Mesendoderm (in vitro differentiated cells): ENCODE data around the gene C10orf90.

ENCODE experiments used
- DNase-seq: peaks from one replicate; pipeline ENCODE4 v3.0.0; 2013
- H2AK5ac ChIP-seq: 2 replicates; pipeline ENCODE4 v1.6.1; 2013; ENCODE audit warnings: low read length, inconsistent platforms
- H2BK120ac ChIP-seq: 2 replicates; pipeline ENCODE4 v1.6.1; 2013; ENCODE audit warnings: low read depth, mild to moderate bottlenecking, low read length, moderate library complexity, mixed read lengths
- H2BK15ac ChIP-seq: replicated peaks from 2 replicates; pipeline ENCODE4 v1.6.1; 2013; ENCODE audit warnings: low read depth, mild to moderate bottlenecking, moderate library complexity
- H2BK5ac ChIP-seq: 2 replicates; pipeline ENCODE4 v1.6.1; 2013; ENCODE audit warnings: low read length, inconsistent platforms
- H3K18ac ChIP-seq: 2 replicates; pipeline ENCODE4 v1.6.1; 2013; ENCODE audit warnings: mild to moderate bottlenecking, low read length, mixed read lengths
- H3K23ac ChIP-seq: one replicate; pipeline ENCODE4 v1.6.1; 2013; ENCODE audit warnings: low read length
- H3K27ac ChIP-seq: 2 replicates; pipeline ENCODE4 v1.5.1; 2013; ENCODE audit warnings: low read depth, mild to moderate bottlenecking, inconsistent platforms, low read length, moderate library complexity
- H3K27me3 ChIP-seq: 2 replicates; pipeline ENCODE4 v1.6.1; 2013; ENCODE audit warnings: low read length, control low read depth, mild to moderate bottlenecking, inconsistent platforms; ENCODE audit not compliant: insufficient read depth, poor library complexity
- H3K36me3 ChIP-seq: 2 replicates; pipeline ENCODE4 v1.6.1; 2013; ENCODE audit warnings: low read length, inconsistent platforms; ENCODE audit not compliant: control insufficient read depth, insufficient read depth
- H3K4ac ChIP-seq: one replicate; pipeline ENCODE4 v1.6.1; 2013; ENCODE audit warnings: low read depth, mild to moderate bottlenecking, low read length, moderate library complexity
- H3K4me1 ChIP-seq: 2 replicates; pipeline ENCODE4 v1.6.1; 2013; ENCODE audit warnings: low read depth, low read length, inconsistent platforms; ENCODE audit not compliant: control insufficient read depth
- H3K4me2 ChIP-seq: 2 replicates; pipeline ENCODE4 v1.6.1; 2013; ENCODE audit warnings: low read length
- H3K4me3 ChIP-seq: 2 replicates; pipeline ENCODE4 v1.5.1; 2013; ENCODE audit warnings: mild to moderate bottlenecking, low read length
- H3K56ac ChIP-seq: one replicate; pipeline ENCODE4 v1.6.1; 2013; ENCODE audit warnings: low read length
- H3K79me1 ChIP-seq: 2 replicates; pipeline ENCODE4 v1.6.1; 2013; ENCODE audit warnings: low read length, inconsistent platforms
- H3K79me2 ChIP-seq: 2 replicates; pipeline ENCODE4 v1.6.1; 2013; ENCODE audit warnings: mild to moderate bottlenecking, low read length; ENCODE audit not compliant: control insufficient read depth, insufficient read depth
- H3K9ac ChIP-seq: 2 replicates; pipeline ENCODE4 v1.6.1; 2013; ENCODE audit warnings: low read length, inconsistent platforms
- H4K5ac ChIP-seq: one replicate; pipeline ENCODE4 v1.6.1; 2013; ENCODE audit warnings: low read length
- H4K8ac ChIP-seq: one replicate; pipeline ENCODE4 v1.6.1; 2013; ENCODE audit warnings: low read depth, mild to moderate bottlenecking, control low read depth, low read length, moderate library complexity
- WGBS: extraction: QIAGEN DNeasy Blood & Tissue Kit; methylation state at CpG from one replicate; pipeline ENCODE4 v1.1.7; 2013; ENCODE audit warnings: low lambda C conversion rate, missing lambda C conversion rate; ENCODE audit not compliant: insufficient coverage; ENCODE audit errors: extremely low coverage; 5-methylcytosine and 5-hydroxymethylcytosine counted together

C10orf90 gene

DNA sequence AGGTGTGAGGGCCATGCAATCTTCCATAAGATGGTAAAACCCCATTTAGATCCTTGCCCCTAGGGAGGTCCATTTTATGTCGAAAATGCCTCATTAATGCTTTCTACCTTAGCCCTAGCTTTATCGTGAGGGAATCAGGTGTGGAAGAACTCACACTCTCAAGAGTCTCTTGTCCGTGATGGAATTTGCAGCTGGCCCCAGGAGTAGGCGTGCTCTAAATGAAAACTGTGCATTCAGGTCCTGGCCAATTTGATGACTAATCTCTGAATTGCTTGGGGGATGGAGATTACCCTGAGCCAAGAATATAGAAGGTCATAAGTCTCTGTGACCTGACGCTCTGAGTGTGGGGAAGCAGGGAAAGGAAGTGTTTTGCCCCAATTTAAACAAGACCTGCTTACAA is 6.6 kb downstream of the C10orf90 start:
- no peaks in the 10 kb centered on the region for H3K79me2 ChIP-seq
- no peak overlapping the region for H3K23ac ChIP-seq
- no peak overlapping the region for H3K18ac ChIP-seq
- H3K56ac ChIP-seq = no peak overlapping the region
- H3K36me3 ChIP-seq = no peaks in the 10 kb centered on the region
- H3K4ac ChIP-seq = no peak overlapping the region
- DNase-seq = no peak
- no peak overlapping the region for H4K8ac ChIP-seq
- H3K4me2 ChIP-seq = no peak overlapping the region
- no peak overlapping the region for H2BK15ac ChIP-seq
- no peaks in the 10 kb centered on the region for H3K79me1 ChIP-seq
- H4K5ac ChIP-seq = no peak overlapping the region
- no CpG with 5 or more reads among the region's 5 CpGs for WGBS
- no peak overlapping the region for H3K27ac ChIP-seq
- no peak overlapping the region for H2BK120ac ChIP-seq
- no peak overlapping the region for H2AK5ac ChIP-seq
- no peaks in the 10 kb centered on the region for H3K27me3 ChIP-seq
- H3K4me1 ChIP-seq = no peaks in the 10 kb centered on the region
- H2BK5ac ChIP-seq = no peak overlapping the region
- H3K9ac ChIP-seq = no peak overlapping the region
- no peak overlapping the region for H3K4me3 ChIP-seq

DNA sequence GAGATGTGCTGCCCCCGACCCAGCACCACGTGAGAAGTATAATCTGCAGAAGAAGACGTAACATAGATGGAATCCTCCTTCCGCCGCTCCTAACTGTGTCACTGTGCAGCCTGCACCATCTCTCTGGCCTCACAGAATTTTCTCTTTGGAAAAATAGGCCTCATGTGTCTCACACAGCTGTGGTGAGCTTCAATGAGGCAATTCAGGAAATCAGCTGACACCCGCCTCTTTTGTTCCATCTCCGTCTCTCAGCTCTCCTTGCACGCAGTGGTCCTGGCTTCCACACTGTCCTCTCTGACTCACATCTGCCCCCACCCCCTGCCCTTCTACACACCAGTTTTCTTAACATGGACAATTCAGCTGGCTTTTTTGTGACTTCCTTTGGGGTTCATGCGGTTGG is 7.2 kb downstream of the C10orf90 start:
- Histone ChIP-seq H3K27me3 (no peaks in the 10 kb centered on the region), H3K36me3 (no peaks in the 10 kb centered on the region), H3K79me1 (no peaks in the 10 kb centered on the region), H3K4me2 (no peak overlapping the region), H3K27ac (no peak overlapping the region), H3K4ac (no peak overlapping the region), H2BK120ac (no peak overlapping the region), H2BK15ac (no peak overlapping the region), H4K8ac (no peak overlapping the region), H3K56ac (no peak overlapping the region), H2BK5ac (no peak overlapping the region), H2AK5ac (no peak overlapping the region), H3K4me3 (no peak overlapping the region), H3K23ac (no peak overlapping the region), H3K9ac (no peak overlapping the region), H4K5ac (no peak overlapping the region), H3K79me2 (no peaks in the 10 kb centered on the region), H3K18ac (no peak overlapping the region), H3K4me1 (no peaks in the 10 kb centered on the region)
- DNase-seq = no peak
- WGBS = no CpG with 5 or more reads among the region's 9 CpGs

DNA sequence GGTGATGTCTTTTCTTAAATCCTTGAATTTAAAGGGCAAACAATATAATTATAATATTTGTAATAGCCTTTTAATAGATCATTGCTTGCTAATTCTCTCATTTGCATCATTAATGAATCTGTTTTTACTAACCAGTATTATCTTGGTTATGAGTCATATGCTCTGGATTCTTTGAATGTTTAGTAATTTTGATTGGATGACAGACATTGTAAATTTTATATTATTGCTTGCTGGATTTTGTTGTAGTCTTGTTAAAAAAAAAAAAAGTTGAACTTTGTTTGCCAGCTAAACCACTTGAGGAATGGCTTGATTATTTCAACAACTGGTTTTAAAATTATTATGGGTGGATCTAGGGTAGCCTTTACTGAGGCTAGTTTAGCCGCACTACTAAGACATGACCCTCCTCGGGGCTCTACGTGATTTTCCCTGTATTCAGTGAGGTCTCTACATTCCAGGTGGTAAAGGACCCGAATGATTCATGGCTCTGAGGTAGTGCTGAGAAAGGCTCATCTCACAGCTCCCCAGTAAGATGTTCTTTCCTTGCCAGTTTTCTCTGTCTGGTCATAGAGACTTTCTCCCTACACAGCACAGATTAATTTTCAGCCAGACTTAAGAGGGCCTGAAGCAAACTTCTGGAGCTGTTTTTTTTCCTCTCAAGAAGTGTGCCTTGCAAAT is 8.5 kb downstream of the C10orf90 start:
- no CpG with 5 or more reads among the region's 4 CpGs for WGBS

DNA sequence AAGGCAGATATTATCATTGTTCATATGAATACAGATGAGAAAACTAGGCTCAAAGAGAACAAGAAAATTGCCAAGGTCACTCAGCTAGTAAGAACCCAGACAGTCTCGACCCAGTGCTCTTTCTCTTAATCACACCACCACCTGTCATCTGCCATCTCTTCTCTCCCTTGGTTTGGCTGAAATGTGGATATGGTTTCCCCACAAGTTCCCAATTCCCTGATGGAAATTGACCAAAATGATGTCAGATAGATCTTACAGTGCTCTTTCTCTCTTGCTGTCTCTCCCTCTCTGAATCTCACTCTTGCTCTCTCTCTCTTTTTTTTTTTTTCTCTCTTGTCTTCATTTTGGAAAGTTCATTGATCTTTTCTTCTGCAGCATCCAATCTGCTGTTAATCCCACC is 9.1 kb downstream of the C10orf90 start:
- Histone ChIP-seq H3K56ac (no peak overlapping the region), H4K8ac (no peak overlapping the region), H3K18ac (no peak overlapping the region), H3K4me1 (no peaks in the 10 kb centered on the region), H2BK5ac (no peak overlapping the region), H3K27ac (no peak overlapping the region), H3K27me3 (no peaks in the 10 kb centered on the region), H2AK5ac (no peak overlapping the region), H3K4me2 (no peak overlapping the region), H2BK120ac (no peak overlapping the region), H3K4me3 (no peak overlapping the region), H4K5ac (no peak overlapping the region), H3K79me1 (no peaks in the 10 kb centered on the region), H2BK15ac (no peak overlapping the region), H3K4ac (no peak overlapping the region), H3K79me2 (no peaks in the 10 kb centered on the region), H3K36me3 (no peaks in the 10 kb centered on the region), H3K23ac (no peak overlapping the region), H3K9ac (no peak overlapping the region)
- DNase-seq = no peak
- WGBS = no CpG with 5 or more reads among the region's 1 CpG

More for the DNA sequence above, 8.5 kb downstream of the C10orf90 start:
- H3K56ac ChIP-seq = no peak overlapping the region
- no peak overlapping the region for H2BK5ac ChIP-seq
- H4K5ac ChIP-seq = no peak overlapping the region
- H3K4me1 ChIP-seq = no peaks in the 10 kb centered on the region
- no peak overlapping the region for H3K4me3 ChIP-seq
- no peaks in the 10 kb centered on the region for H3K27me3 ChIP-seq
- H3K4me2 ChIP-seq = no peak overlapping the region
- H4K8ac ChIP-seq = no peak overlapping the region
- H3K79me2 ChIP-seq = no peaks in the 10 kb centered on the region
- no peak overlapping the region for H2BK120ac ChIP-seq
- no peak overlapping the region for H2BK15ac ChIP-seq
- no peak overlapping the region for H3K18ac ChIP-seq
- H3K27ac ChIP-seq = no peak overlapping the region
- H3K23ac ChIP-seq = no peak overlapping the region
- H3K36me3 ChIP-seq = no peaks in the 10 kb centered on the region
- H2AK5ac ChIP-seq = no peak overlapping the region
- DNase-seq = no peak
- H3K79me1 ChIP-seq = no peaks in the 10 kb centered on the region
- H3K9ac ChIP-seq = no peak overlapping the region
- no peak overlapping the region for H3K4ac ChIP-seq

DNA sequence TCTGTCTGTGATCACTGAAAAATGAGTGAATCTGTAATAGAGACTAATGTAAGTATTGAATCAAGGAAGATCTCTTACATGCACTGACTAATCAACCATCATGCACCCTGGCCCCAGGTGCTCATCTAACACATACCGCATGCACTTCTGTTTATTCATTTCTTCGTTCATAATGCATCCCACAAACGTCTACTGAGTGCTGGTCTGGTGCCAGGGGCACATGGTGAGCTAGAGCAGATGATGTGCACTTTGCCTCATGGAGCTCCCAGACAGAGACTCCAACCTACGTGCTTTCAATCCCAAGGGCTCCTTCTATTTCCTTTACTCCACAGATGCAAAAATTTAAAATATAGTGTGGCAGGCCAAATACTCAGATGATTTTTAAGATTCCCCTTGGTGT is 10.7 kb downstream of the C10orf90 start:
- H3K18ac ChIP-seq = no peak overlapping the region
- no peak overlapping the region for H2BK5ac ChIP-seq
- no peak overlapping the region for H4K5ac ChIP-seq
- no peak overlapping the region for H3K27ac ChIP-seq
- H3K56ac ChIP-seq = no peak overlapping the region
- no peak overlapping the region for H3K4me2 ChIP-seq
- H2AK5ac ChIP-seq = no peak overlapping the region
- no peak overlapping the region for H3K4ac ChIP-seq
- H3K79me1 ChIP-seq = no peaks in the 10 kb centered on the region
- no CpG with 5 or more reads among the region's 4 CpGs for WGBS
- H3K4me1 ChIP-seq = no peaks in the 10 kb centered on the region
- H4K8ac ChIP-seq = no peak overlapping the region
- H3K23ac ChIP-seq = no peak overlapping the region
- DNase-seq = no peak
- H3K27me3 ChIP-seq = no peaks in the 10 kb centered on the region
- no peak overlapping the region for H2BK15ac ChIP-seq
- H3K36me3 ChIP-seq = no peaks in the 10 kb centered on the region
- H3K79me2 ChIP-seq = no peaks in the 10 kb centered on the region
- H3K9ac ChIP-seq = no peak overlapping the region
- no peak overlapping the region for H3K4me3 ChIP-seq
- no peak overlapping the region for H2BK120ac ChIP-seq

DNA sequence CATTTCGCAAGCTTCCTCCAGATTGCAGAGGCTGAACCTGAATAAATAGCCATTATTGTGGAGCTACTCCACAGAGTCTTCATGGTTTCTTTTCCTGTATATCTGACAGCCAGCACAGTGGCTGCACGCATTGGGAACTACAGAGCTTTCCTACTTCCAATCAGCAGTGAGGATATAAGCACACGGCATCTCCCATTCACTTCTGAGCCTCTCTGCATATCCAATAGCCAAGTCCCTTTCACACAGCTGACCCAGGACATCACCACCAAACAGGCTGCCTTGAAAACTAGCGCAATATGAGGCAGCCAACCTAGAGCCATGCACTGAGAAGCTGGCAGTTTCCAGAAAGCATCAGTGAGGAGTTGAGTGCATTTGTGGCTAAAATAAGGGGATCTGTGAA is 11.6 kb downstream of the C10orf90 start:
- Histone ChIP-seq H2BK5ac (no peak overlapping the region), H3K18ac (no peak overlapping the region), H3K79me2 (no peaks in the 10 kb centered on the region), H3K36me3 (no peaks in the 10 kb centered on the region), H3K23ac (no peak overlapping the region), H3K56ac (no peak overlapping the region), H2BK120ac (no peak overlapping the region), H4K5ac (no peak overlapping the region), H3K27me3 (no peaks in the 10 kb centered on the region), H3K9ac (no peak overlapping the region), H3K4me2 (no peak overlapping the region), H3K27ac (no peak overlapping the region), H3K79me1 (no peaks in the 10 kb centered on the region), H4K8ac (no peak overlapping the region), H2AK5ac (no peak overlapping the region), H3K4me3 (no peak overlapping the region), H2BK15ac (no peak overlapping the region), H3K4ac (no peak overlapping the region), H3K4me1 (no peaks in the 10 kb centered on the region)
- no CpG with 5 or more reads among the region's 4 CpGs for WGBS
- DNase-seq = no peak
